SK-MEL-5 (cell line): ENCODE measurements around the gene PHF13. TPM values are rescaled to one million over a fixed set of nuclear protein-coding genes. Genes with fewer than 3 reads are reported as not detected.

Source experiments
- DNase-seq: peaks from one replicate; pipeline ENCODE4 v3.0.0-alpha.2; 2016; ENCODE audit warnings: low read depth, low spot score
- in situ Hi-C: cut with HindIII; loops from 2 replicates; pipeline ENCODE4 v1.10.0; 2016; ENCODE audit warnings: low sequenced_read_pairs, high pct_unique_total_duplicates, low pct_unique_long_range_greater_than_20kb
- total RNA-seq: library from RNA; depleted of rRNA; stranded (reverse); fragments of >200 nt; shearing (Covaris generic); gene quantifications from 2 replicates; pipeline ENCODE4 v1.2.3, GENCODE V29; 2014

PHF13 gene
- total RNA-seq, 1 experiment from 2014 or later: 7.4 TPM

DNA sequence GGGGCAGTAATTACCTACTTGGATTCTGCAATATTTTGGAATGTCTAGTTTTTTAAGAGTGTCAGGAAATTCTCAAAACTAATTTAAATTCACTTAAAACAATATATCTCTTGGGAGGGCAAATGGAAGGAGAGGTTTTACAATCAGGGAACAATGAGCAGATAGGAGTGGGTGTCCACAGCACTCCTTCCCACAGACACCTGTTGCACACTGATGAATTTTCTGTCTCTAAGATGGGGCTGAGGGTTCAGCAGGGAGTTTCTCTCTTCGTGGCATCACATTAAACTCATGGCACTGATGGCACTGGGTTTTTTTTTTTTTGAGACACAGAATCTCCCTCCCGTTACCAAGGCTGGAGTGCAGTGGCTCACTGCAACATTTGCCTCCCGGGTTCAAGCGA, 5.5 kb downstream of the PHF13 start:
- in situ Hi-C loops: no loop called here

GRCh38 chr1:6621429-6622391, 8.2 kb downstream of the PHF13 start:
- in situ Hi-C loops: no loop called here
- DNase-seq: no peak

More for the DNA sequence above, 5.5 kb downstream of the PHF13 start:
- no peak for DNase-seq

DNA sequence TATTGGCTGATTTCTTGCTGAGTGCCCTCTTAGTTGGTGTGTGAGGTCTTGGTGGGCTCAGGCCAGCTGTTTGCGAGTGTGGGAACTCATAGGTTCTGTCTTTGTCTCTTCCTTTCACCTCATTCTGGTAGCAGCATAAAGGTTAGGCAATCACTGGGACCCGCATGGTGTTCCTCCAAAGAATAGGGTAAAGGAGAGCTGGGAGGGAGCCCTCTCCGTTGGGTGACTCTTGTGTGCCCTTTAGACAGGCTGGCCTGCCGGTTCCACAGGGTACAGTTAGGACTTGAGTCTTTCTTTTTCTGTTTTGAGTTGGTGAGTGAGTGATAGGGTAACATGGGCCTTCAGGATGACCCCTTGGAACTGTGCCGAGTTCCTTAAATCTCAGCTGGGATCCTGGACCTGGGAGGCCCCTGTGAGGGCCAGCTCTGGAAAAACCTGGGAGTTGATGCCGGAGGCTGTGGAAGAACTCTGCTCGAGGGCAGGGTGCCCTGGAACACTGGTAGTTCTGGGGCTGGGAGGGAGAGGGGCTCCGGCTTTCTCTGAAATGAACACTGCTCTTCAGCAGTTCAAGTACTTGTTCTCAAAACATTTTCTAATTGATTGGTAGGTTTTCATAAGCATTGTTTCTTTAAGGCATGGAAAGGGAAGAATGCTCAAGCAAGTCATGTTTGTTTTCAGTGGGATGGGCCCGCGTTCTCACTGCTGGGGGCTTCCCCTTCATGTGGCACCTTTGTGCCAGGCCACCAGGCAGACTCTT, 9.0 kb downstream of the PHF13 start:
- in situ Hi-C loops: no loop called here
- DNase-seq: no peak

- in situ Hi-C loops: no loop called here
- DNase-seq: no peak
Measured at GRCh38 chr1:6623269-6623965, 9.9 kb downstream of the PHF13 start.

GRCh38 chr1:6624710-6625583, 11.4 kb downstream of the PHF13 start, which contains the start of gene THAP3:
TSS of gene THAP3 (plus strand) at chr1:6624868. CDS start at chr1:6625219, 351 bp downstream.
- DNase-seq: peak; percentile 93
- in situ Hi-C loops: no loop called here

- in situ Hi-C loops: no loop called here
- DNase-seq: peak; percentile 34
Measured at GRCh38 chr1:6625584-6626149, 12.1 kb downstream of the PHF13 start.

GRCh38 chr1:6627031-6627430, 13.5 kb downstream of the PHF13 start:
- no peak for DNase-seq
- in situ Hi-C loops: no loop called here

DNA sequence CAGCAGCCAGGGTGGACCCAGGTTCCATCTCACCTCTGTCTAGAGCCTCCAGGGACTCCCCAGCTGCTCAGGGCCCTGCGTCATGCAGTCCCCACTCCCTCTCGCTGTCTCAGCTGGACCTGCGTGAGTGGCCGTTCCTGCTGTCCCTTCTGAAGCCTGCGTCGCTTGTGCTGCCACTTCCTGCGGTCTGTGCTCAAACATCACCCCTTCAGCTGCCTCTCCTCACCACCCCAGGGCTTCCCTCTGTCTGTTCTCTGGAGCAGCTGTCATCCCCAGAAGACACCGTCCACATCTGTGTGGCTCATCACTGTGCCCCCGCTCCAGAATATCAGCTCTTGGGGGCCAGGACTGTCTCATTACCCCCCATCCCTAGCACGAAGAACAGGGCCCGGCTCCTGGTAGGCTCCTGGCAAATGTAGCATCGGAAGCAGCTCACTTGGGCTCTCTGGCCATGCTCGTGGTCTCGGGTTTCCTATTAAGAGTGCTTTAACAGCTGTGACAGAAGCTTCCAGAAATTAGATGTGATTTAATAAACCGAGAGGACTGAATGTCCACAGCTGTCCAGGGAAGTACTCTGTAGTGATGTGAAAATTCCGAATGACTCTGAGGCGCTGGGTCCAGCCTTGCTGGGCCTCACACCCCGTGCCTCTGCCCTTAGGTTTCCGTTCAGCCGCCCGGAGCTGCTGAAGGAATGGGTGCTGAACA, 14.5 kb downstream of the PHF13 start:
- no peak for DNase-seq
- in situ Hi-C loops: no loop called here

GRCh38 chr1:6628971-6629479, 15.5 kb downstream of the PHF13 start:
- DNase-seq: no peak
- in situ Hi-C loops: no loop called here

DNA sequence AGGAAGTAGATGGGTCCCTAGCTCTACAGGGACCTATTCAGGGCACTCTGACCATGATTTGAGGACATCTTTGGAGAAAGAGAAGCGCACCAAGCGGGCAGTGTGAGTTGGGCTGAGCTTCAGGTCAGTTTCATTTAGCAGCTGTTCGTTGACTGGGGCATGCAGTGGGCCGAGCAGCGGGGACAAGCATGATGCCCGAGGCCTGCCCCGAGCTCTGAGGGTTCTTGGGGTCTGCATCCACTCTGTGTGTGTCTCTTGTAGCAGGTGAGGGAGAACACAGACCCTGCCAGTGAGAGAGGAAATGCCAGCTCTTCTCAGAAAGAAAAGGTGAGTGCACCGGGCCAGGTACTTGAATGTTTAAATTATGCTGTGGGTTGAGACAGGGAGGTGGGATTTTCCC, 16.5 kb downstream of the PHF13 start:
- DNase-seq: no peak
- in situ Hi-C loops: no loop called here

GRCh38 chr1:6631058-6631457, 17.5 kb downstream of the PHF13 start:
- in situ Hi-C loops: no loop called here
- no peak for DNase-seq

GRCh38 chr1:6632588-6633514, 19.3 kb downstream of the PHF13 start:
- in situ Hi-C loops: no loop called here
- DNase-seq: no peak

GRCh38 chr1:6634371-6635052, 21.0 kb downstream of the PHF13 start:
- in situ Hi-C loops: no loop called here
- peak; percentile 50 for DNase-seq

DNA sequence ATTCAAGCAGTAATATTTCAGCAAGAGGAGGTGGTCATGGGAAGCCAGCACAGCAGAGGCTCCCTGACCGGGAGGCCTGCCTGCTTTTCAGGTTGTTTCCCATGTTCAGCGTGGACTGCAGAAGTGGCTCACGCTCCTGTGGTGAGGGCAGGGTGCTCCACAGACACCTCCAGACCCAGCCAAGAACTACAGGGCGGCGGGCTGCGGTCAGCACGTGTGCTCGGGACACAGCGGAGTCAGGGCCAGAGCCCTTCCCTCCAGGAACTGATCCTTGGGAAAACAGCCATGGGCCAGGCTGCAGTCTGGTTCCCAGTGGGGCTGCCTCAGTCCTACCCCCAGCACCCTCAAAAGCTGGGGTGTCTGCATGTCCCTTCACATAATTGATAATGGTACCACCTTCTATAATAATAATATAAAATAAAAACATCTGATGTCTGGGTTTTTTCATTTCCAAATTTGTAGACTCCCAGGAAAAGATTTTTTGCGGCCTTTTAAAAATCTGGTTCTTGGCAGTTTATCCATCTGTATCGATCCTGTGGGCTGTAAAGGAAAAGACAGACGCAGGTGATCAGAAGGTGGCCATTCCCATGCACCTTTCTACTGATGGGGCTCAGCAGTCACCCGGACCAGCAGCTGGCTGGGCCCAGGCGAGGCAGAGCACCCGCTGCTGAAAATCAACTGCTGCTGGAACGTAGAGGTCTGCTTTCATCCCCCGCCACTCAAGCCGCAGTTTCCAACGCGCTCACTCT, 21.8 kb downstream of the PHF13 start:
- in situ Hi-C loops: no loop called here
- DNase-seq: no peak
